MM.1S (cell line): ENCODE results near the gene GNAQ.

Experiments
- CTCF ChIP-seq: fragments of 300-600 bp; sonication (generic); IDR thresholded peaks from 2 replicates; pipeline ENCODE4 v1.5.1; 2016; ENCODE audit warnings: antibody characterized with exemption, low read length, mixed read lengths
- EZH2 ChIP-seq: fragments of 300-600 bp; sonication (generic); optimal IDR thresholded peaks from 2 replicates; pipeline ENCODE3; 2017; ENCODE audit warnings: low read depth, mild to moderate bottlenecking, antibody characterized with exemption, low read length, mixed read lengths
- EZH2phosphoT487 ChIP-seq: fragments of 300-600 bp; sonication (generic); IDR thresholded peaks from 2 replicates; pipeline ENCODE4 v1.6.1; 2018; ENCODE audit warnings: antibody characterized with exemption, low read length

GRCh38 chr9:77738932-77739331 is 292.7 kb downstream of the GNAQ start:
- TF ChIP-seq EZH2phosphoT487 (no peak), CTCF (no peak), EZH2 (no peak)
